NB4 (cell line): ENCODE results near the gene SLC16A11.

Experiments
- CTCF ChIP-seq: IDR thresholded peaks from one replicate; pipeline ENCODE4 v1.5.1; 2012; ENCODE audit warnings: low read depth, low read length
- MAX ChIP-seq: IDR thresholded peaks from 2 replicates; pipeline ENCODE4 v1.6.1; 2011; ENCODE audit warnings: low read depth, low read length
- MYC ChIP-seq: IDR thresholded peaks from 2 replicates; pipeline ENCODE4 v1.6.1; 2011; ENCODE audit warnings: low read depth, low read length
- POLR2A ChIP-seq: IDR thresholded peaks from 2 replicates; pipeline ENCODE4 v1.6.1; 2011; ENCODE audit warnings: mild to moderate bottlenecking; ENCODE audit not compliant: insufficient read length; ENCODE audit errors: extremely low read depth

GRCh38 chr17:7077911-7078546 is 34.1 kb upstream of the SLC16A11 start:
- TF ChIP-seq CTCF (no peak), POLR2A (no peak), MYC (no peak), MAX (no peak)
